PC-9 (cell line): Measurements from ENCODE around the gene MDM4.

Experiments
- CTCF ChIP-seq: fragments of 200-600 bp; sonication (generic); conservative IDR thresholded peaks from 2 replicates; pipeline ENCODE4 v1.6.1; 2017; ENCODE audit warnings: mixed run types, antibody characterized with exemption, mild to moderate bottlenecking, moderate library complexity
- EZH2 ChIP-seq: fragments of 200-600 bp; sonication (generic); IDR thresholded peaks from 2 replicates; pipeline ENCODE4 v1.8.0; 2017; ENCODE audit warnings: antibody characterized with exemption, low read depth

DNA sequence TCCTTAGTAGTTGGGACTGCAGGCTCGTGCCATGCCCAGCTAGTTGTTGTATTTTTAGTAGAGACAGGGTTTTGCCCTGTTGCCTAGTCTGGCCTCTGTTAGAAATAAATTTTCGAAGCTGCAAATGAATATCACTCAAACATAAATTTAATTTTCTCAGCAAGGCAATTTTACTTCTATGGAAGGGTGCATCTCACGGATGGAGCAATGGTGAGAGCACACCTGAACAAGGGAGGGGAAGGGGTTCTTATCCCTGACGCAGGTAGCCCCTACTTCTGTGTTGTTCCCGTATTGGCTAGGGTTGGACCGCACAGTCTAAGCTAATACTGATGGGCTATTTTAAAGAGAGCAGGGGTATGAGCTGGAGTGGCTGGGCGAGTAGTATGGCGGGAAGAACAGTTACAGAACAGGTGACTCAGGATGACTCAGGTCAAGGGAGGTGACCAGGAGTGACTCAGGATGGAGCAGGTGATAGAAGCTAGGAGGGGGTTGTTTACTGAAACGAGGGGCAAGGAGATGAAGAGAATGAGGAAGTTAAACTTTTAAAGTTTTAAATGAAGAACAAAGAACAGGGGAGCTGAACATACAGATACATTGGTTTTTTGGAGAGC, 7.5 kb downstream of the MDM4 start:
- TF ChIP-seq CTCF = no peak
- no peak for TF ChIP-seq EZH2
